Caco-2 (cell line): ENCODE results near the gene FLT1. TPM values are rescaled to one million over a fixed set of nuclear protein-coding genes. Genes with fewer than 3 reads are reported as not detected.

Experiments
- BruUV-seq: library from RNA; stranded (reverse); fragments of 400-500 nt; replicated peaks from 2 replicates; lab custom pipeline; 2021; lab: Mats Ljungman, UMichigan
- CTCF ChIA-PET: fragments of 300-600 bp; sonication (Branson Sonifier 250); formaldehyde crosslinking; loops from one replicate; lab custom pipeline; 2022; ENCODE audit warnings: antibody characterized with exemption; lab: Charles Lee
- POLR2A ChIA-PET: fragments of 300-600 bp; sonication (Branson Sonifier 250); formaldehyde crosslinking; loops from one replicate; lab custom pipeline; 2022; ENCODE audit warnings: antibody characterized with exemption; lab: Charles Lee
- DNase-seq, 2 experiments: peaks; one replicate each; pipeline versions ENCODE4 v3.0.0 to v3.0.0-alpha.2; 2020 to 2022
- H3K27me3 ChIP-seq: replicated peaks from 2 replicates; pipeline ENCODE4 v1.6.0; 2011; ENCODE audit warnings: low read length; ENCODE audit not compliant: control insufficient read depth, insufficient read depth
- H3K36me3 ChIP-seq: 2 replicates; pipeline ENCODE4 v1.5.1; 2011; ENCODE audit warnings: low read length; ENCODE audit not compliant: control insufficient read depth, insufficient read depth
- H3K4me1 ChIP-seq: fragments of 250-450 bp; sonication (Bioruptor Pico); 2 replicates; pipeline ENCODE4 v1.5.1; 2020; ENCODE audit warnings: mild to moderate bottlenecking
- H3K4me3 ChIP-seq: 2 replicates; pipeline ENCODE4 v1.5.1; 2011; ENCODE audit warnings: low read depth, mild to moderate bottlenecking, control low read depth, low read length
- H3K9me3 ChIP-seq: fragments of 250-450 bp; sonication (Bioruptor Pico); 2 replicates; pipeline ENCODE4 v1.5.1; 2020; ENCODE audit warnings: mild to moderate bottlenecking, moderate library complexity
- H3K27ac Mint-ChIP-seq: one replicate; pipeline ENCODE4 v1.8.0; 2022; ENCODE audit warnings: mixed read lengths; ENCODE audit not compliant: unreplicated experiment
- H3K27me3 Mint-ChIP-seq: one replicate; pipeline ENCODE4 v1.8.0; 2022; ENCODE audit warnings: mixed read lengths; ENCODE audit not compliant: insufficient read depth, unreplicated experiment
- H3K36me3 Mint-ChIP-seq: one replicate; pipeline ENCODE4 v1.8.0; 2022; ENCODE audit warnings: mild to moderate bottlenecking, mixed read lengths; ENCODE audit not compliant: insufficient read depth, unreplicated experiment
- H3K4me1 Mint-ChIP-seq: one replicate; pipeline ENCODE4 v1.8.0; 2022; ENCODE audit warnings: low read depth, mixed read lengths; ENCODE audit not compliant: unreplicated experiment
- H3K4me3 Mint-ChIP-seq: one replicate; pipeline ENCODE4 v1.8.0; 2022; ENCODE audit warnings: mild to moderate bottlenecking, moderate library complexity, mixed read lengths; ENCODE audit not compliant: unreplicated experiment
- H3K9me3 Mint-ChIP-seq: one replicate; pipeline ENCODE4 v1.8.0; 2022; ENCODE audit warnings: mixed read lengths; ENCODE audit not compliant: unreplicated experiment
- CTCF ChIP-seq, 2 experiments: fragments of 200-600 bp in 1 of 2; IDR thresholded peaks; 1 replicate in 1 of 2; 2 replicates in 1 of 2; pipeline versions ENCODE4 v1.5.1 to v1.8.0; 2011 to 2022; ENCODE audit warnings: antibody characterized with exemption in 1 of 2, control low read depth in 1 of 2, inconsistent platforms in 1 of 2, low read depth in 1 of 2, low read length in 1 of 2, mild to moderate bottlenecking in 1 of 2, moderate library complexity in 1 of 2; ENCODE audit not compliant: insufficient read depth in 1 of 2, severe bottlenecking in 1 of 2, unreplicated experiment in 1 of 2
- intact Hi-C: fragments of 100-400 bp; cut with micrococcal nuclease; formaldehyde crosslinking; loops from one replicate; pipeline ENCODE4 v1.10.0; 2022; ENCODE audit not compliant: unreplicated experiment
- total RNA-seq: library from RNA; stranded (reverse); gene quantifications from 2 replicates; pipeline ENCODE4 v1.2.3, GENCODE V29; 2022

FLT1 gene
- total RNA-seq, 1 experiment from 2014 or later = 0.66 TPM

- no peak for DNase-seq
- Mint-ChIP-seq H3K4me1 (peaks cover 47% of the 10 kb centered on the region), H3K9me3 (no peaks in the 10 kb centered on the region), H3K27me3 (no peaks in the 10 kb centered on the region), H3K4me3 (no peak overlapping the region), H3K36me3 (no peaks in the 10 kb centered on the region), H3K27ac (no peak overlapping the region)
- intact Hi-C loops = no loop called here
- POLR2A ChIA-PET = no interaction called here
- BruUV-seq = no TSS peak
- H3K27me3 ChIP-seq = no peaks in the 10 kb centered on the region
- H3K36me3 ChIP-seq = no peaks in the 10 kb centered on the region
- TF ChIP-seq CTCF (IDR thresholded peaks at IDR 0.05; ENCODE audit: insufficient read depth in 1 of 2, low read depth in 1 of 2, low read length in 1 of 2, severe bottlenecking in 1 of 2, unreplicated experiment in 1 of 2) = no peak
- no peak overlapping the region for H3K4me3 ChIP-seq
- peaks cover 42% of the 10 kb centered on the region for H3K4me1 ChIP-seq
- CTCF ChIA-PET = interaction anchor here (0.7 kb wide), 1 partner anchor 885 kb away, joined by 5 read pairs; no protein-coding TSS in a partner anchor
- no peaks in the 10 kb centered on the region for H3K9me3 ChIP-seq
Observed at GRCh38 chr13:28336193-28336657, 158.7 kb downstream of the FLT1 start.

GRCh38 chr13:28333204-28333881, 161.6 kb downstream of the FLT1 start:
- H3K36me3 Mint-ChIP-seq = no peaks in the 10 kb centered on the region
- no TSS peak for BruUV-seq
- H3K9me3 ChIP-seq = no peaks in the 10 kb centered on the region
- H3K27me3 Mint-ChIP-seq = no peaks in the 10 kb centered on the region
- intact Hi-C loops = no loop called here
- TF ChIP-seq CTCF (IDR thresholded peaks at IDR 0.05; ENCODE audit: insufficient read depth in 1 of 2, low read depth in 1 of 2, low read length in 1 of 2, severe bottlenecking in 1 of 2, unreplicated experiment in 1 of 2) = no peak
- no peak overlapping the region for H3K27ac Mint-ChIP-seq
- POLR2A ChIA-PET = no interaction called here
- no peaks in the 10 kb centered on the region for H3K36me3 ChIP-seq
- DNase-seq = no peak
- no peak overlapping the region for H3K4me3 Mint-ChIP-seq
- H3K4me3 ChIP-seq = no peak overlapping the region
- H3K27me3 ChIP-seq = no peaks in the 10 kb centered on the region
- CTCF ChIA-PET = no interaction called here
- H3K9me3 Mint-ChIP-seq = no peaks in the 10 kb centered on the region
- peaks cover 32% of the 10 kb centered on the region for H3K4me1 ChIP-seq
- peaks cover 25% of the 10 kb centered on the region for H3K4me1 Mint-ChIP-seq

- DNase-seq = no peak
- BruUV-seq = no TSS peak
- H3K4me3 Mint-ChIP-seq = no peak overlapping the region
- Histone ChIP-seq H3K4me1 (peaks cover 20% of the 10 kb centered on the region), H3K27me3 (no peaks in the 10 kb centered on the region), H3K4me3 (no peak overlapping the region), H3K36me3 (no peaks in the 10 kb centered on the region), H3K9me3 (no peaks in the 10 kb centered on the region)
- H3K27ac Mint-ChIP-seq = no peak overlapping the region
- H3K36me3 Mint-ChIP-seq = no peaks in the 10 kb centered on the region
- H3K4me1 Mint-ChIP-seq = peaks cover 14% of the 10 kb centered on the region
- no peaks in the 10 kb centered on the region for H3K9me3 Mint-ChIP-seq
- ChIA-PET CTCF (interaction anchor here (0.5 kb wide), 1 partner anchor 28 kb away, joined by 3 read pairs; no protein-coding TSS in a partner anchor), POLR2A (no interaction called here)
- intact Hi-C loops = loop anchor here (10.0 kb wide), 2 partner anchors 145 to 195 kb away; no protein-coding TSS in a partner anchor
- H3K27me3 Mint-ChIP-seq = no peaks in the 10 kb centered on the region
- no peak for TF ChIP-seq CTCF (IDR thresholded peaks at IDR 0.05; ENCODE audit: insufficient read depth in 1 of 2, low read depth in 1 of 2, low read length in 1 of 2, severe bottlenecking in 1 of 2, unreplicated experiment in 1 of 2)
Observed at GRCh38 chr13:28329395-28330158, 165.4 kb downstream of the FLT1 start.
